ENCODE results near the gene IGF2BP1.

DNA sequence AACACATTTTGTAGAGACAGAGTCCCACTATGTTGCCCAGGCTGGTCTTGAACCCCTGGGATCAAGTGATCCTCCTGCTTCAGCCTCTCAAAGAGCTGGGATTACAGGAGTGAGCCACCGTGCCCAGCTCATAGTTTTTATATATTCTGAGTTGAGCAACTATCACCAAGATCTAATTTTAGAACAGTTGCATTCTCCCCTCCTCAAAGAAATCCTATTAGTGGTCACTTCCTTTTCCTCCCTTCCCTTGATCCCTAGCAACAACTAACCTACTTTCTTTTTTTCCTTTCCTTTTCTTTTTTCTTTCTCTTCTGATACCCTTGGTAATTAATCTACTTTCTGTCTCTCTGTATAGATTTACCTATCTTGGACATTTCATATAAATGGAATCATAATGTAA, 73.9 kb downstream of the IGF2BP1 start:
- TF ChIP-seq, protein P1, sequence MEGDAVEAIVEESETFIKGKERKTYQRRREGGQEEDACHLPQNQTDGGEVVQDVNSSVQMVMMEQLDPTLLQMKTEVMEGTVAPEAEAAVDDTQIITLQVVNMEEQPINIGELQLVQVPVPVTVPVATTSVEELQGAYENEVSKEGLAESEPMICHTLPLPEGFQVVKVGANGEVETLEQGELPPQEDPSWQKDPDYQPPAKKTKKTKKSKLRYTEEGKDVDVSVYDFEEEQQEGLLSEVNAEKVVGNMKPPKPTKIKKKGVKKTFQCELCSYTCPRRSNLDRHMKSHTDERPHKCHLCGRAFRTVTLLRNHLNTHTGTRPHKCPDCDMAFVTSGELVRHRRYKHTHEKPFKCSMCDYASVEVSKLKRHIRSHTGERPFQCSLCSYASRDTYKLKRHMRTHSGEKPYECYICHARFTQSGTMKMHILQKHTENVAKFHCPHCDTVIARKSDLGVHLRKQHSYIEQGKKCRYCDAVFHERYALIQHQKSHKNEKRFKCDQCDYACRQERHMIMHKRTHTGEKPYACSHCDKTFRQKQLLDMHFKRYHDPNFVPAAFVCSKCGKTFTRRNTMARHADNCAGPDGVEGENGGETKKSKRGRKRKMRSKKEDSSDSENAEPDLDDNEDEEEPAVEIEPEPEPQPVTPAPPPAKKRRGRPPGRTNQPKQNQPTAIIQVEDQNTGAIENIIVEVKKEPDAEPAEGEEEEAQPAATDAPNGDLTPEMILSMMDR (IDR thresholded peaks at IDR 0.05), result no peak
- TF ChIP-seq POLR2A (IDR thresholded peaks at IDR 0.05), result no peak

Data from testis (tissue), 2 donors.